NCI-H1105 treated with DMSO at 0.1 percent for 48 hours (cell line): ENCODE results near the gene CREM.

Source experiments
- DNase-seq: peaks from one replicate; lab custom pipeline; 2025; lab: John Stamatoyannopoulos, UW

The CREM gene

GRCh38 chr10:35135861-35136260, 9.2 kb downstream of the CREM start:
- no peak for DNase-seq

GRCh38 chr10:35136263-35136815, 9.7 kb downstream of the CREM start:
- DNase-seq, result no peak

GRCh38 chr10:35140126-35140525, 13.5 kb downstream of the CREM start:
- no peak for DNase-seq

GRCh38 chr10:35140727-35141126, 14.1 kb downstream of the CREM start:
- DNase-seq, result no peak

- DNase-seq, result no peak
These were observed 23.7 kb downstream of the CREM start for GRCh38 chr10:35150308-35150707.

GRCh38 chr10:35152992-35153391, 26.3 kb downstream of the CREM start:
- no peak for DNase-seq

GRCh38 chr10:35153716-35154115, 27.1 kb downstream of the CREM start:
- no peak for DNase-seq

- no peak for DNase-seq
These were observed 34.1 kb downstream of the CREM start for GRCh38 chr10:35160743-35161142.

GRCh38 chr10:35161906-35162305, 35.3 kb downstream of the CREM start:
- no peak for DNase-seq

- DNase-seq, result no peak
These were observed 38.5 kb downstream of the CREM start for GRCh38 chr10:35165136-35165535.

- no peak for DNase-seq
These were observed 39.2 kb downstream of the CREM start for GRCh38 chr10:35165811-35166210.

- DNase-seq, result no peak
These were observed 40.0 kb downstream of the CREM start for GRCh38 chr10:35166607-35167006.

- no peak for DNase-seq
These were observed 40.7 kb downstream of the CREM start for GRCh38 chr10:35167342-35167741.

- no peak for DNase-seq
These were observed 45.5 kb downstream of the CREM start for GRCh38 chr10:35172146-35172545.

- DNase-seq, result no peak
These were observed 45.9 kb downstream of the CREM start for GRCh38 chr10:35172574-35172973.

- DNase-seq, result no peak
These were observed 51.7 kb downstream of the CREM start for GRCh38 chr10:35178331-35178730.

- DNase-seq, result no peak
These were observed 56.2 kb downstream of the CREM start for GRCh38 chr10:35182631-35183510.

GRCh38 chr10:35184527-35185171, 58.0 kb downstream of the CREM start:
- no peak for DNase-seq

- DNase-seq, result no peak
These were observed 58.8 kb downstream of the CREM start for GRCh38 chr10:35185260-35186034.

- no peak for DNase-seq
These were observed 62.3 kb downstream of the CREM start for GRCh38 chr10:35188954-35189353.

GRCh38 chr10:35191523-35191922, 64.9 kb downstream of the CREM start:
- DNase-seq, result no peak

GRCh38 chr10:35192645-35193249, 66.1 kb downstream of the CREM start:
- DNase-seq, result no peak
